ENCODE results near the gene MSI2. TPM values are rescaled to one million over a fixed set of nuclear protein-coding genes. Genes with fewer than 3 reads are reported as not detected.
A peak's percentile ranks its signal among the peaks of the same experiment; 100 is the strongest.

Gene MSI2
- total and polyA plus RNA-seq, 9 of the 15 experiments (the other 6 are each of a cell fraction or from before 2014, with no cell fraction given): 4.6 to 61.8 (median 42.4) TPM

DNA sequence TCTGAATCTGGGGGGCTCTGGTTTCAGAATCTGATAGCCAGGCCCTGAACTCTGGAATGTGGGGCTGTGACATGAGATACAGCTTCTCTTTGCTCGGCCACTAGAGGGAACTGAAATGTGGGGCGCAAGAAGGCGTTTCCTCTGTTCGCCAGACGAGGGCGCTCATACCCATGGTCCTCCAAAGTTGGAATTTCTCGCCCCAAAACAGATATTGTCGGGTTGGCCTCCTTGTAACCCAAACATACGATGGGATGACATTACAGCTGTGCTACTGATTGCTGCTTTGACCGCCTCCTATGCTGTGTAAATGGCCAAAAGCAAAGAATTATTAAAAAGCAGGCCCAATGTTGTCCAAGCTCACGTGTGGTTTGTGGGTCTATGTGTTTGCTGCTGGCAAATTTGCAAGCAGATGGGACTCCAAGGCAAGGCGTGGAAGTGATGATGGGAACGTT lies 13.1 kb upstream of the MSI2 start (continued):
- TF ChIP-seq, protein P1, sequence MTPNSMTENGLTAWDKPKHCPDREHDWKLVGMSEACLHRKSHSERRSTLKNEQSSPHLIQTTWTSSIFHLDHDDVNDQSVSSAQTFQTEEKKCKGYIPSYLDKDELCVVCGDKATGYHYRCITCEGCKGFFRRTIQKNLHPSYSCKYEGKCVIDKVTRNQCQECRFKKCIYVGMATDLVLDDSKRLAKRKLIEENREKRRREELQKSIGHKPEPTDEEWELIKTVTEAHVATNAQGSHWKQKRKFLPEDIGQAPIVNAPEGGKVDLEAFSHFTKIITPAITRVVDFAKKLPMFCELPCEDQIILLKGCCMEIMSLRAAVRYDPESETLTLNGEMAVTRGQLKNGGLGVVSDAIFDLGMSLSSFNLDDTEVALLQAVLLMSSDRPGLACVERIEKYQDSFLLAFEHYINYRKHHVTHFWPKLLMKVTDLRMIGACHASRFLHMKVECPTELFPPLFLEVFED (CRISPR knock-in tag; conservative IDR thresholded peaks at IDR 0.05): no peak
- TF ChIP-seq, protein P2, sequence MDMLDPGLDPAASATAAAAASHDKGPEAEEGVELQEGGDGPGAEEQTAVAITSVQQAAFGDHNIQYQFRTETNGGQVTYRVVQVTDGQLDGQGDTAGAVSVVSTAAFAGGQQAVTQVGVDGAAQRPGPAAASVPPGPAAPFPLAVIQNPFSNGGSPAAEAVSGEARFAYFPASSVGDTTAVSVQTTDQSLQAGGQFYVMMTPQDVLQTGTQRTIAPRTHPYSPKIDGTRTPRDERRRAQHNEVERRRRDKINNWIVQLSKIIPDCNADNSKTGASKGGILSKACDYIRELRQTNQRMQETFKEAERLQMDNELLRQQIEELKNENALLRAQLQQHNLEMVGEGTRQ (CRISPR knock-in tag; IDR thresholded peaks at IDR 0.05): no peak
- TF ChIP-seq RBBP5 (IDR thresholded peaks at IDR 0.05; ENCODE audit: borderline replicate concordance, insufficient read depth, low read length, poor library complexity, severe bottlenecking) (no peak), ARNT (IDR thresholded peaks at IDR 0.05) (no peak), TBL1XR1 (IDR thresholded peaks at IDR 0.05; ENCODE audit: low read length in 2 of 2) (peak in 1 of 2 experiments; percentile 36; a peak in 1 of 4 replicates), NR2F6 (CRISPR knock-in tag; IDR thresholded peaks at IDR 0.05) (no peak), CHD4 (IDR thresholded peaks at IDR 0.05; ENCODE audit: insufficient read depth, insufficient replicate concordance, low read depth, low read length, poor library complexity, severe bottlenecking) (no peak), LCOR (CRISPR knock-in tag; IDR thresholded peaks at IDR 0.05) (peak; percentile 48; the same call in 1 of the 2 replicates), HOXB6 (CRISPR knock-in tag; IDR thresholded peaks at IDR 0.05; ENCODE audit: borderline replicate concordance) (no peak), TAF15 (IDR thresholded peaks at IDR 0.05; ENCODE audit: low read depth, low read length) (no peak), CREM (IDR thresholded peaks at IDR 0.05; ENCODE audit: low read depth) (peak; percentile 48), YY1 (IDR thresholded peaks at IDR 0.05; ENCODE audit: borderline replicate concordance in 1 of 3, control insufficient read depth in 1 of 3, extremely low read depth in 1 of 3, insufficient read depth in 3 of 3, insufficient read length in 1 of 3, insufficient replicate concordance in 2 of 3, low read depth in 1 of 3, low read length in 2 of 3) (peak in 2 of 3 experiments; percentile 34 to 54), SMC3 (conservative IDR thresholded peaks at IDR 0.05; ENCODE audit: insufficient read depth, low read depth, low read length) (peak; percentile 99)
- TF ChIP-seq, protein P3, sequence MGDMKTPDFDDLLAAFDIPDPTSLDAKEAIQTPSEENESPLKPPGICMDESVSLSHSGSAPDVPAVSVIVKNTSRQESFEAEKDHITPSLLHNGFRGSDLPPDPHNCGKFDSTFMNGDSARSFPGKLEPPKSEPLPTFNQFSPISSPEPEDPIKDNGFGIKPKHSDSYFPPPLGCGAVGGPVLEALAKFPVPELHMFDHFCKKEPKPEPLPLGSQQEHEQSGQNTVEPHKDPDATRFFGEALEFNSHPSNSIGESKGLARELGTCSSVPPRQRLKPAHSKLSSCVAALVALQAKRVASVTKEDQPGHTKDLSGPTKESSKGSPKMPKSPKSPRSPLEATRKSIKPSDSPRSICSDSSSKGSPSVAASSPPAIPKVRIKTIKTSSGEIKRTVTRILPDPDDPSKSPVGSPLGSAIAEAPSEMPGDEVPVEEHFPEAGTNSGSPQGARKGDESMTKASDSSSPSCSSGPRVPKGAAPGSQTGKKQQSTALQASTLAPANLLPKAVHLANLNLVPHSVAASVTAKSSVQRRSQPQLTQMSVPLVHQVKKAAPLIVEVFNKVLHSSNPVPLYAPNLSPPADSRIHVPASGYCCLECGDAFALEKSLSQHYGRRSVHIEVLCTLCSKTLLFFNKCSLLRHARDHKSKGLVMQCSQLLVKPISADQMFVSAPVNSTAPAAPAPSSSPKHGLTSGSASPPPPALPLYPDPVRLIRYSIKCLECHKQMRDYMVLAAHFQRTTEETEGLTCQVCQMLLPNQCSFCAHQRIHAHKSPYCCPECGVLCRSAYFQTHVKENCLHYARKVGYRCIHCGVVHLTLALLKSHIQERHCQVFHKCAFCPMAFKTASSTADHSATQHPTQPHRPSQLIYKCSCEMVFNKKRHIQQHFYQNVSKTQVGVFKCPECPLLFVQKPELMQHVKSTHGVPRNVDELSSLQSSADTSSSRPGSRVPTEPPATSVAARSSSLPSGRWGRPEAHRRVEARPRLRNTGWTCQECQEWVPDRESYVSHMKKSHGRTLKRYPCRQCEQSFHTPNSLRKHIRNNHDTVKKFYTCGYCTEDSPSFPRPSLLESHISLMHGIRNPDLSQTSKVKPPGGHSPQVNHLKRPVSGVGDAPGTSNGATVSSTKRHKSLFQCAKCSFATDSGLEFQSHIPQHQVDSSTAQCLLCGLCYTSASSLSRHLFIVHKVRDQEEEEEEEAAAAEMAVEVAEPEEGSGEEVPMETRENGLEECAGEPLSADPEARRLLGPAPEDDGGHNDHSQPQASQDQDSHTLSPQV (IDR thresholded peaks at IDR 0.05): peak; percentile 75; the same call in 1 of the 2 replicates
- TF ChIP-seq, protein P4, sequence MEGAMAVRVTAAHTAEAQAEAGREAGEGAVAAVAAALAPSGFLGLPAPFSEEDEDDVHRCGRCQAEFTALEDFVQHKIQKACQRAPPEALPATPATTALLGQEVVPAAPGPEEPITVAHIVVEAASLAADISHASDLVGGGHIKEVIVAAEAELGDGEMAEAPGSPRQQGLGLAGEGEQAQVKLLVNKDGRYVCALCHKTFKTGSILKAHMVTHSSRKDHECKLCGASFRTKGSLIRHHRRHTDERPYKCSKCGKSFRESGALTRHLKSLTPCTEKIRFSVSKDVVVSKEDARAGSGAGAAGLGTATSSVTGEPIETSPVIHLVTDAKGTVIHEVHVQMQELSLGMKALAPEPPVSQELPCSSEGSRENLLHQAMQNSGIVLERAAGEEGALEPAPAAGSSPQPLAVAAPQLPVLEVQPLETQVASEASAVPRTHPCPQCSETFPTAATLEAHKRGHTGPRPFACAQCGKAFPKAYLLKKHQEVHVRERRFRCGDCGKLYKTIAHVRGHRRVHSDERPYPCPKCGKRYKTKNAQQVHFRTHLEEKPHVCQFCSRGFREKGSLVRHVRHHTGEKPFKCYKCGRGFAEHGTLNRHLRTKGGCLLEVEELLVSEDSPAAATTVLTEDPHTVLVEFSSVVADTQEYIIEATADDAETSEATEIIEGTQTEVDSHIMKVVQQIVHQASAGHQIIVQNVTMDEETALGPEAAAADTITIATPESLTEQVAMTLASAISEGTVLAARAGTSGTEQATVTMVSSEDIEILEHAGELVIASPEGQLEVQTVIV (CRISPR knock-in tag; IDR thresholded peaks at IDR 0.05; ENCODE audit: borderline replicate concordance): no peak
- TF ChIP-seq, protein P5, sequence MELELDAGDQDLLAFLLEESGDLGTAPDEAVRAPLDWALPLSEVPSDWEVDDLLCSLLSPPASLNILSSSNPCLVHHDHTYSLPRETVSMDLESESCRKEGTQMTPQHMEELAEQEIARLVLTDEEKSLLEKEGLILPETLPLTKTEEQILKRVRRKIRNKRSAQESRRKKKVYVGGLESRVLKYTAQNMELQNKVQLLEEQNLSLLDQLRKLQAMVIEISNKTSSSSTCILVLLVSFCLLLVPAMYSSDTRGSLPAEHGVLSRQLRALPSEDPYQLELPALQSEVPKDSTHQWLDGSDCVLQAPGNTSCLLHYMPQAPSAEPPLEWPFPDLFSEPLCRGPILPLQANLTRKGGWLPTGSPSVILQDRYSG (tag; conservative IDR thresholded peaks at IDR 0.05; ENCODE audit: low read depth): no peak

All from K562 (cell line).